HEK293 (cell line): ENCODE data around the gene TMEM222.

ENCODE experiments used
- ATF2 ChIP-seq: fragments of 450-650 bp; formaldehyde crosslinking; IDR thresholded peaks from 2 replicates; pipeline ENCODE4 v1.5.1; 2016; ENCODE audit warnings: missing biosample characterization, missing genetic modification characterization, low read depth
- CTCF ChIP-seq: fragments of 450-650 bp; formaldehyde crosslinking; IDR thresholded peaks from 2 replicates; pipeline ENCODE4 v1.5.1; 2016; ENCODE audit warnings: missing biosample characterization, missing genetic modification characterization
- HOXA7 ChIP-seq: sonication (generic); formaldehyde crosslinking; IDR thresholded peaks from 2 replicates; pipeline ENCODE4 v1.8.1; 2022; ENCODE audit warnings: missing genetic modification reagents, borderline replicate concordance
- KLF1 ChIP-seq: fragments of 450-650 bp; formaldehyde crosslinking; IDR thresholded peaks from 2 replicates; pipeline ENCODE4 v1.5.1; 2016; ENCODE audit warnings: missing biosample characterization, missing genetic modification characterization
- REST ChIP-seq: fragments of 450-650 bp; formaldehyde crosslinking; IDR thresholded peaks from 2 replicates; pipeline ENCODE4 v1.5.1; 2016; ENCODE audit warnings: missing biosample characterization, missing genetic modification characterization
- ZBTB1 ChIP-seq: fragments of 450-650 bp; formaldehyde crosslinking; IDR thresholded peaks from 2 replicates; pipeline ENCODE4 v1.5.1; 2016; ENCODE audit warnings: missing biosample characterization, missing genetic modification characterization
- ZNF37A ChIP-seq: fragments of 450-650 bp; IDR thresholded peaks from 2 replicates; pipeline ENCODE4 v1.5.1; 2018; ENCODE audit warnings: missing biosample characterization, missing genetic modification characterization
- ZNF830 ChIP-seq: fragments of 450-650 bp; IDR thresholded peaks from 2 replicates; pipeline ENCODE4 v1.5.0; 2018; ENCODE audit warnings: missing biosample characterization, missing genetic modification characterization, low read depth, mild to moderate bottlenecking, moderate library complexity
- ZSCAN5A ChIP-seq: fragments of 450-650 bp; formaldehyde crosslinking; IDR thresholded peaks from 2 replicates; pipeline ENCODE4 v1.5.1; 2016; ENCODE audit warnings: missing biosample characterization, missing genetic modification characterization

GRCh38 chr1:27349784-27350662 is 28.1 kb downstream of the TMEM222 start:
- TF ChIP-seq ZSCAN5A (no peak), CTCF (no peak), ZNF37A (no peak), ATF2 (tag by site-specific recombination) (no peak), ZNF830 (tag by site-specific recombination) (no peak), KLF1 (no peak), HOXA7 (CRISPR knock-in tag) (no peak), ZBTB1 (no peak), REST (tag by site-specific recombination) (no peak)
